GM21723 (cell line): ENCODE data around the gene HECTD1.
"Not testable (repeated sequence)": the region's sequence is repeated elsewhere in the genome, so short reads cannot be mapped to it uniquely, and the experiment has no call there.

Experiments used
- ATAC-seq: cut with Tn5 transposase; IDR thresholded peaks from one replicate; pipeline ENCODE4 v1.9.1; 2021; ENCODE audit warnings: mild to moderate bottlenecking, moderate library complexity; ENCODE audit not compliant: unreplicated experiment

HECTD1 gene

DNA sequence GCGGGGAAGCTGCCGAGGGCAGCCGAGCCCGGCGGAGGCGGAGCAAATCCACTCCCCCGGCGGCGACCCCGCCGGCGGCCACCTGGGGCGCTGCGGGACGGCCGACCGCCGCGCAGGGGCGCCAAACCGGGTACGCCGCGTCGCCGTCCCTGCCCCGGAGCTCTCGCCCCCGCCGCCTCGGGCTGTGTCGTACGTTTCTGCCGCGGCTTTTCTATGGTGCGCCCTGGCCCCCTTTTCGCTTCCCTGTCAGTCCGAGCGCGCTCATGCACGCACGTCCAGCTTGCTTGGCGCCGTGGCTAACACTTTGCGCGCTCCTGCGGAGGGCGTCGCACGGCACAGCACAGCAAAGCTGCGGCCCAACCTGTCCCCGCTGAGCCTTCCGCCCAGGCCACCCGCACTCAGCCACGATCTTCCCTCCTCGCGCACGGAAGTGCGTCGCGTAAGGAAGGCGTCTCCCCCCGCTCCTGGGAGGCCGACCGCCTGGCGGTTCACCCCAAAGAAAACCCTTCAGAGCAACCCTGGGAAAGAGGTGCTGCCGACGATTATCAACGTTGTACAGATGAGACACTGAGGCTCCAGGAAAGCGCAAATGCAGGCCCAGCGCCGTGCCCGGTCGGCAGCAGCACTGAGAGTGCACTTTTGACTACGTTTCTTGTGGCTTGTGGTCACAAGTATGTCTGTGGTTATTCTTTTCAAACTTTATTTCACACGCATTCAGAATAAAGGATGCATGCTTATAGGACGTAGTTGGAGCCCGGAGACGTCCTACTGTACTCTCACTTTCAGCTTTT lies at the start of gene HECTD1:
Gene HECTD1, minus strand, starts transcription at position 39 of the 791 bp plus-strand sequence. CDS start 1,857 bp downstream, outside the sequence.
- peak; percentile 74 for ATAC-seq

DNA sequence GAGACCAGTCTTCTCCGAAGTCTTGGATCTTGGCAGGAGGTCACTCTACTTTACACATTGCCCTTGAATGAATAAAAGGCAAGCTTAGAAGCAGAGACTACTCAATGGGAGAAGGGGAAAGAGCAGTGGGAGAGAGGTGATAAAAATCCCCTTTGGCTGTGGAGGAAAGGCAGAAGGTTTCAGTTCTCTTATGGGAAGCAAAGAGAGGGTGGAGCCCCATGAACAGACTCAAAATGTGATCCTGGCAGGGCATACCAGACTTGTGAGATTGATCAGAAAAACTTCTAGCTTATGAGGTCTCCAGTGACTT lies 49.6 kb upstream of the HECTD1 start:
- no peak for ATAC-seq

DNA sequence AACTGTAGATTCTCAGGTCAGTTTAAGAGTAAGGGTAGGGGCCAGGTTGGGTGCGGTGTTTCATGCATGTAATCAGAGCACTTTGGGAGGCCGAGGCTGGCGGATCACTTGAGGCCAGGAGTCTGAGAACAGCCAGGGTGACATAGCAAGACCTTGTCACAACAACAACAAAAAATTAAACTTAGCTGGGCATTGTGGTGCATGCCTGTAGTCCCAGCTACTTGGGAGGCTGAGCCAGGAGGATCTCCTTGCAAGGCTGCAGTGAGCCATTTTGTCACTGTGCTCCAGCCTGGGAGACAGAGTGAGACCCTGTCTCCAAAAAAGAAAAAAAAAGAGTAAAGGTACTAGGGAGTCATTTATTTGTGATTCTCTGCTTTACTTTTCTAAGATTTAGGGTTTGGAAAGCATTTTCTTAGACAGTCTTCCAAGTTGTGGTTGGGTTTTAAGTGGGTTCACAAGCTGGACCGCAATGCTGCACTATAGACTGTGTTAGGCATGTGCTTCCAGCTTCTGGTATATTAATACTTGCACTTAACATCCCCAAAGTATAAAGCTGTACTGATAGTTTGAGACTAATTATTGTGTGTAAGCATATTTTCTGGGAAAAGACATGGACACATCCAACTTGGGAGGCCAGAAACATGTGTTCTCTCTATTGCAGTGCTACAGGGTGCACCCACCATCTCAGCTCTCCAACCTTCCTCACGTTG lies 49.1 kb upstream of the HECTD1 start:
- ATAC-seq, result no peak

DNA sequence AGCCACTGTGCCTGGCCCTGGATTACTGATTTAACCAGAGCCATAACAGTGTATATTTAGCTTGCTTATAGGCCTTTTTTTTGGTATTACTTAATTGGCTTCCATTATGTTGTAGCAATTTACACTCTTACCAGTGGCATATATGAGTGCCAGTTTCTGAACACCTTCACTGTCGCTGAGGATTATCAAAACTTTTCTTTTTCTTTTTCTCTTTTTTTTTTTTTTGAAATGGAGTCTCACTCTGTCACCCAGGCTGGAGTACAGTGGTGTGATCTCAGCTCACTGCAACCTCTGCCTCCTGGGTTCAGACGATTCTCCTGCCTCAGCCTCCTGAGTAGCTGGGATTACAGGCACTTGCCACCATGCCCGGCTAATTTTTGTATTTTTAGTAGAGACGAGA lies 48.3 kb upstream of the HECTD1 start:
- ATAC-seq, result not testable (repeated sequence)

DNA sequence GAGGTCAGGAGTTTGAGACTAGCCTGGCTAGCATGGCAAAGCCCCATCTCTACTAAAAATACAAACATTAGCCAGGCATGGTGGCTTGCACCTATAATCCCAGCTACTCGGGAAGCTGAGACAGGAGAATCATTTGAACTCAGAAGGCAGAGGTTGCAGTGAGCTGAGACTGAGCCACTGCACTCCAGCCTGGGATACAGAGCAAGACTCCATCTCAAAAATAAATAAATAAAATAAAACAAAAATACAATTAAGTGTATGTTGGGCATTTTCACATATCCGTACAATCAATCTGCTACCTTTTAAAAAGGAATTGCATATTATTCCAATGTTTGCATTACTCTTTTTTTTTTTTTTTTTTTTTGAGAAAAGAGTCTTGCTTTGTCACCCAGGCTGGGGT lies 47.7 kb upstream of the HECTD1 start:
- ATAC-seq, result no peak

DNA sequence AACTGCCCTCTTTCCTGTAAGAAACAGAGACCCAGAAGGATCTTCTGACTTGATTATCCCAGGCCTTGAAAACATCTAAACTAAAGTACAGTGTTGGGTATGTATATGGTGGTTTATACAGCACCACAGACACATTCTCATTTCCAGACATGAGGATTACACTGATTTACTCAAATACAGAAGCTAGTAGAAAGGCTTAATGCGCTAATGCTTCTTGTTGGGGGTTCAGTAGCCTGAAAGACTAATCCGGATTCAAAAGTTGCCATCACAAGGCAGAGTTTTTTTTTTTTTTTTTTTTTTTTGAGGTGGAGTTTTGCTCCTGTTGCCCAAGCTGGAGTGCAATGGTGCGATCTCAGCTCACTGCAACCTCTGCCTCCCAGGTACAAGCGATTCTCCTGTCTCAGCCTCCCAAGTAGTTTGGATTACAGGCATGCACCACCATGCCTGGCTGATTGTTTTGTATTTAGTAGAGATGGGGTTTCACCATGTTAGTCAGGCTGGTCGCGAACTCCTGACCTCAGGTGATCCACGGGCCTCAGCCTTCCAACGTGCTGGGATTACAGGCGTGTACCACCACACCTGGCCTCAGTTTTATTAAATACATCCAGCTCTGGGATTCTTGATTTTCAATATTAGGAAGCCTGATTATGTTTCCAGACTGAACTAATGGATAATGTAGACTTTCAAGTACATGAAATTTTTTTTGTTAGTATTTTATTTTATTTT lies 46.3 kb upstream of the HECTD1 start:
- no peak for ATAC-seq

DNA sequence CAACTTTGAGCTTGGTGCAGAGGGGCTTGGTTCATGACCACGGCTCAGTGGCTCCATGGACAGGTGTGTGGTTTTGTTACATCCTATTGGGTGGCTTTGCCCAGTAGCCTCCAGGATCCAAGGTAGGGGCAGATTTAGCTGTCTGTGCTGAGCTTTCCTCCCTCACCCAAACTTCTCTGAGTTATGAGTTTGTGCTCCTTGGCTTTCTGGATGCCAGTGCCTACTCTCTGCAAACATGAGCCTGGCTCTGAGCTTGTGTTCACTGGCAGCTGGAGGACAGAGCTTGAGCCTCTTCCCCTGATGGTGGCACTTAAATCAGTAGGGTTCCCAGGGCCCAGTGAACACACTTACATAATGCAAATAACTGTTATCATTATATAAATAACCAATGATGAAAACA lies 45.3 kb upstream of the HECTD1 start:
- no peak for ATAC-seq

DNA sequence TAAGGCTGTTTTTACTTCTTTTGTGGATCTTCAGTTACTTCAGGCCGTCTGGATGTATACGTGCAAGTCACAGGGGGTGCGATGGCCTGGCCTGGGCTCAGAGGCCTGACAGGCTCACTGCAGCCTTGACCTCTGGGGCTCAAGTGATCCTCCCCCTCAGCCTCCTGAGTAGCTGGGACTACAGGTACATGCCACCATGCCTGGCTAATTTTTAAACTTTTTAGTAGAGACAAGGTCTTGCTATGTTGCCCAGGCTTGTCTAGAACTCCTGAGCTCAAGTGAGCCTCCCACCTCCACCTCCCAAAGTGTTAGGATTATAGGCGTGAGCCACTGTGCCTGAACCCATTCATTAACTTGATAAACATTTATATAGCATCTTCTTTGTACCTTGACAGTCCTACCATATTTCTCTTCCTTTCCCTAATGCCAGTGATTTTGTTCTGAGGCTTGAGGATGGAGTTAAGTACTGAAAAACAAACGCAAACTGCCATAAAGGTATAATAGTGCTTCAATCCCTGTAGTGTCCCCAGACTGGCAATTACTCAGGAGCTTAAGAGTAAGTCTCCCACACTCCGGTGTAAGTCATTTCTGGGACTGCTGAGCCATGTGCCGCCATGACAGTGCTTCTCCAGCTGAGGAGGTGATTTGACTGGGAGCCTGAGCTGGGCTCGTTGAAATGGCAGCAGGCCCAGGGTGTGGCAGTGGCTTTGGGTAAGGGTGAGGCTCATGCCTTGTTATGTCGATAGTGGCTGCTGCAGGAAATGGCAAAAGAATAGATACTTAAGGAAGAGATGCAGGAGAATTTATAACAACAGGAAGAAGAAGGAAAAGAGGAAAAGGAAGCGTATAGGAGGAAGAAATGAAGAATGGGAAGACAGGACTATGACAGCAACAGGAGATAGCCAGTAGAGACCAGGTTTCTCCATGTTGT lies 43.7 kb upstream of the HECTD1 start:
- no peak for ATAC-seq

DNA sequence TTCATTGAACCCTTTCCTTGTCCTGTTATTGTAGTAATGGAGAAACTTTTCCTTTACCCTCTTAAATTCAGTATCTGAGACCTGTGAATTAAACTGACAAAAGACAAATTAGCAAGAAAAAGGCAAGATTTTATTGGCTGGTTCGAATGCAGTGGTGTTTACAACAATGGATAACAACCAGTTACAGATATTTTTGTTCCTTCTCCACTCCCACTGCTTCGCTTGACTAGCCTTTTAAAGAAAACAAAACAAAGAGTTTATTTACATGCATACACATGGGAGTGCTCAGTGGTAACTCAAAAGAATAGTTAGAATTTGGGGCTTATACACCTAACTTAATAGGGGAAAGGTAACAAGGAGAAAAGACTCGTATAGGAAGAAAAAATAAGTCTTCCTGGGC lies 37.0 kb upstream of the HECTD1 start:
- no peak for ATAC-seq

DNA sequence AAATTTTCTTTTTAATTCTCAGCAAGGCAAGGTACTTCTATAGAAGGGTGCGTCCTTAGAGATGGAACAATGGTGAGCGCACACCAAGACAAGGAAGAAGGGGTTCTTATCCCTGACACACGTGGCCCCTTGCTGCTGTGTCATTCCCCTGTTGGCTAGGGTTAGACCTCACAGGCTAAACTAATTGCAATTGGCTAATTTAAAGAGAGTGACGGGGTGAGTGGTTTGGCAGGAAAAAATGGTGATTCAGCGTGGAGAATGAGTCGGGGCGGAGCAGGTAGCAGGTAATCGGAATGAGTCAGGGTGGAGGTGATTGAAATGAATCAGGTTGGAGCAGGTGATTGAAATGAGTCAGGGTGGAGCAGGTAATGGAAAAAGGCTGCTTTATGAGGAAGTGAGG lies 36.3 kb upstream of the HECTD1 start:
- ATAC-seq, result no peak

DNA sequence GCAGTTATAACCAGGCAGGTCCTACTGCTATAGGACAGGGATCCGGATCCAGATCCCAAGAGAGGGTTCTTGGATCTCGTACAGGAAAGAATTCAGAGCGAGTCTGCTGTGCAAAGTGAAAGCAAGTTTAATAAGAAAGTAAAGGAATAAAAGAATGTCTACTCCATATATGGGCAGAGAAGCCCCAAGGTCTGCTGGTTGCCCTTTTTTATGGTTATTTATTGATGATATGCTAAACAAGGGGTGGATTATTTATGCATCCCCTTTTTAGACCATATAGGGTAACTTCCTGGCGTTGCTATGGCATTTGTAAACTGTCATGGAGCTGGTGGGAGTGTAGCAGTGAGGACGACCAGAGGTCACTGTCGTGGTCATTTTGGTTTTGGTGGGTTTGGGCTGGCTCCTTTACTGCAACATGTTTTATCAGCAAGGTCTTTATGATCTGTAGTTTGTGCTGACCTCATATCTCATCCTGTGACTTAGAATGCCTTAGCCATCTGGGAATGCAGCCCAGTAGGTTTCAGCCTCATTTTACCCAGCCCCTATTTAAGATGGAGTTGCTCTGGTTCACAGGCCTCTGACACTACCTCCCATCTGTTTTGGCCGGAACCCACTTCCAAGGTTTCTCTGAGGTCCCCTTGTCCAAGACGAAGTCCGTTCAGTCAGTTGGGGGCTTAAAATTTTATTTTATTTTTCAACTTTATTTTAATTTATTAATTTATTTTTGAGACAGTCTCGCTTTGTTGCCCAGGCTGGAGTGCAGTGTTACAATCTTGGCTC lies 34.8 kb upstream of the HECTD1 start:
- ATAC-seq, result not testable (repeated sequence)

DNA sequence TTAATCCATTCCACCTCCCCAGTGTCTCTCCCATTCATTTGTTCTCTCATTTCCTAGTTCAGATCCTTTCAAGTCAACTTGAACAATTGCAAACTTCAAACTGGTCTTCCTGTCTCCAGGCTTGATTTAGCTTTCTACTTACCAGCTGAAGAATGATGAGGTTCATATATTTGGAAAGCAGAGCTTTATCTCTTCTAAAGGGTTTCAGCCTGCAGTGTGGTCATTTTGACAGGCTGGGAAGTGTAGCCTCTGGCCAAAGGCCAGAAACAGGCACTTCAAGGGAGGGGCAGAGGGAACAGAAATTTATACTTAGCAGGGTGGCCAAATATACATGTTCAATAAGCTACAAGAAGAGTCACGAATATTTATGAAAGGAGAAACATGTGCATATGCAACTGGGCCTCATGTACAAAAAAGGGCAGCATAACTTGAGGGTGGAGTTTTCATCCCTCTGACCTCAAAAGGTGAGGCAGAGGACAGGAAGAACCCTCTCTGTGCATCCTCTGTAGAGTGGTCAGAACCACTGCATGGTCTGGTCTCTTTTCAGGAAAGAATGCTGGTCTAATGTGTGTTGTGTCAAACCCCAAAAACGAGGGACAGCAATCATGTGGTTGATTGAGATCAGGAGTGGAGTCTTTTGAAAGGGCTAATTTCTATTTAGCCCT lies 34.0 kb upstream of the HECTD1 start:
- ATAC-seq, result no peak

DNA sequence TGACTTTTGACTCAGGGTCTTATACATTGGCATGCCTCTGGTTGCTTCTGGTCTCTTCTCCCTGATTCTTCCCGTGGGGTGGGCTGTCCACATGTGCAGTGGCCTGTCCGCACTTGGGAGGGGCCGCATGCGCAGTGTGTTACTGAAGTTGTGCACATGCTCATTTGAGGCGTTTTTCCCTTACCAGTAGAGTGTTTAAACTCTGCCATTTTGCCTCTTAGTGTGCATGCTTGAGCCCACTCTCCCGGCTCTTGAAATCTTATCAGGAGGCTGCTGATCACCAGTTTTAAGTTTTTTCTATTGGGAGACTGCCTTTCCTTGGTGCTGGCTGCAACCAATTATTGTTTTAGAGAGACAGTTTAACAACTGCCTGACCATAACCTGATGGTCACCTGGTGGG lies 32.1 kb upstream of the HECTD1 start:
- no peak for ATAC-seq

DNA sequence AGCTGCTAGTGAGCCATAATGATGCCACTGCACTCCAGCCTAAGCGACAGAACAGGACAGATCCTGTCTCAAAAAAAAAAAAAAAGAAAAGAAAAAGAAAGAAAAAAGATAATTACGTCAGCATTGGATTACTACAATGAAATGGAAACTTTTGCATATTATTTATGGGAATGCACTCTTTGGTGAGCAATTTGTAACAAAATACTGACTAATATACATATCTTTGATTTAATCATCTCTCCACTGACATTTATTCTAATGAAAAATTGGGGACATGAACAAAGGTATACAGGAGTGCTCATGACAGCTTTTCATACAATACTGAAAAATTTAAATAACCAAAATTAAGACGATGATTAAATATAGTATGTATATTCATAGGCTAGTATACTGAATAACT lies 27.9 kb upstream of the HECTD1 start:
- ATAC-seq, result no peak

DNA sequence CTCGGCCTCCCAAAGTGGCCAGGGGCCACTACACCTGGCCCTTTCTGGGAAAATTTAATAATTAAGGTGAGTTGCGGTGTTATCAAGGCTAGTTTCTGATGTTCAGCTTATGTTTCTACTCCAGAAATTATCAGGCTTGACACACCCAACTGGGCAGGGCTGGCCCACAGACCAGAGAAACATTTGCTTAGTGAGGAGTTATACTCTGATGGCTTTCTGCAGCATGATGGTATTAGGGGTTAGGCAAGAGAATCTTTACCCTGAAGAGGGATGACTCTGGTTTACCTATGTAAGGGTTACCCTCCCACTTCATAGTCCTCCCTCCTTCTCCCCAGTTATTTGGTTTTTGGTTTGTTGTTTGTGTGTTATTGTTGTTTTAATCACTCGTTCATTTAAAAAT lies 24.5 kb upstream of the HECTD1 start:
- ATAC-seq, result no peak

DNA sequence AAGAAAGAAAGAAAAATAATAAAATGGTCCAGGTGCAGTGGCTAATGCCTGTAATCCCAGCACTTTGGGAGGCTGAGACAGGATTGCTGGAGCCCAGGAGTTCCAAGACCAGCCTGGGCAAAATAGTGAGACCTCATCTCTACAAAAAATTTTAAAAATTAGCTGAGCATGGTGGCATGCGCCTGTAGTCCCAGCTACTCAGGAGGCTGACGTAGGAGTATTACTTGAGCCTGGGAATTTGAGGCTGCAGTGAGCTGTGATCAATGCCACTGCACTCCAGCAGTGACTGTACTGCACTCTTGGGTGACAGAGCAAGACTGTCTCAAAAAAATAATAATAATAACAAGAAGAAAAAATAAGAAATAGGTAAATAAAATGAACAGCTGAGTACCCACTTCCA lies 23.7 kb upstream of the HECTD1 start:
- ATAC-seq, result not testable (repeated sequence)

DNA sequence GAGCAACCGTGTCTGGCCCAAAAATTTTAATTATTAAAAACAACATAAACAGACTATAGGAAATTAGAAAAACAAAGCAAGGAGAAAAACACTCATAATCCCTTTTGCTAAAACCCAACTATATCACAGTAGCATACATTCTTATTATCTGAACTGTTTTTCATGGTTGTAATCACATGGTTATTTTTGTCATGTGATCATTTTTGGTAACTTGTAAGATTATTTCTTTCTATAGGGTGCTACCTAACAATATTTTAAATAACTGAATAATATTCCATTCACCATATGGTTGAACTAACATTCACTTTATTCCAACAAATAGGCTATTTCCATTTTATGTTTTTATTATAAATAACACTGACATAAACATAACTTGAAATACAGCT lies 23.0 kb upstream of the HECTD1 start:
- no peak for ATAC-seq

DNA sequence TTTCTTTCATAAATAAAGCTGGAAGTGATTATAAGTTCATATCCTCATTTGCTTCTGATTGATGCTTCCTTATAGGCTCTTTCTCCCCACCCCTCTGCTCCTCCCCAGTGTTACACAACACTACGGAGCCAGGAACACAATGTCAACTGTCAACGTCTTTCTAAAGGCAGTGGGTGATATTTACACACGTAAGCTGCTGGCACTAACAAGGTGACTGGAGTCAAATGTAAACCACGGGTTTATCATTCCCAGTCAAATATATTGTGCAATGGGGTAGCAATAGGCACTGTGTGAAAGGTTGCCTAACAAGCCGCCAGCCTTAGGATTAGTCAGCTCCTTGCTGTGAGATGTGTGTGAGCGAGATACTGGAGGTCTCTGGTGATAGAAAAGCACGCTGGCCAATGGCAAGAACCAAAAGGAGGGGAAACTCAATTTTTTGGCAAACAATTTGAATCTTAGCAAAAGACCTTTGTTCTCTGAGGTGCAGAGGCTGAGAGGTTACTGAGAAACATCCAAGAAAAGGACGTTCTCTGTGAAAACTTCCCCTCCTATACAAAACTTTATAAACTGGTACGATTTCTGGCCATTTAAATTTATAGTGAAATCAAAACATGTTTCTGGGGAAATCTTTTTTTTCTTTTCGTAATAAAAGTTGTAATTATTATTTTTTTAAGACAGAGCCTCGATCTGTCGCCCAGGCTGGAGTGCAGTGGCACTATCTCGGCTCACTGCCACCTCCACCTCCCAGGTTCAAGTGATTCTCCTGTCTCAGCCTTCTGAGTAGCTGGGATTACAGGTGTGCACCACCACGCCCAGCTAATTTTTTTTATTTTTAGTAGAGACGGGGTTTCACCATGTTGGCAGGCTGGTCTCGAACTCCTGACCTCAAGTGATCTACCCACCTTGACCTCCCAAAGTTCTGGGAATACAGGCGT lies 22.3 kb upstream of the HECTD1 start:
- ATAC-seq, result no peak

DNA sequence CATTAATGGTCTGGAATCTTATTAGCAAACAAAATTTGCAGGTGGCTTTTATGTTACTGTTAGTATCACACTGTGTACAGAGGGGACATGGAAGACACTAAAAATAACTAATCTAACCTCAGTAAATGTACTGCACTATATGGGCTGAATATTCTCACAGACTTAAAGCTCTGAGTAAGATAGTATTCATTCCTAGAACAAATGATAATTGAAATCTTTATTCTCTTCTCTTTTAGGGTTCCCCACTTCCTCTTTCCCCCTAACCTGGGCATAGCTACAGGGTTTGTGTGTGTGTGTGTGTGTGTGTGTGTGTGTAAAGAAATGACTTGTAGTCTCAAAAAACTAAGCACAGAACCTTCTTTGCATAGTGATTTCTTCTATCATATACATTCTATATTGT lies 21.4 kb upstream of the HECTD1 start:
- peak; percentile 68 for ATAC-seq
